Lung (tissue), 12 donors: ENCODE results near the gene CA10. TPM values are rescaled to one million over a fixed set of nuclear protein-coding genes. Genes with fewer than 3 reads are reported as not detected.

ENCODE experiments used
- ATAC-seq: fragments of 200-7000 bp; cut with Tn5 transposase; one replicate; pipeline ENCODE4 v1.9.1; 2020; ENCODE audit warnings: moderate number of reproducible peaks; ENCODE audit not compliant: insufficient read depth, low FRiP score
- DNase-seq, 3 donors: peaks; one replicate each; pipeline ENCODE4 v3.0.0-alpha.2; 2013 to 2017
- H3K27ac ChIP-seq, 2 donors: one replicate each; pipeline ENCODE4 v1.5.1; 2013; ENCODE audit warnings: mild to moderate bottlenecking in 2 of 2, moderate library complexity in 2 of 2, control low read depth in 1 of 2, inconsistent platforms in 1 of 2, low read depth in 1 of 2, low read length in 1 of 2
- H3K27me3 ChIP-seq, 3 donors: one replicate each; pipeline ENCODE4 v1.5.1; 2013; ENCODE audit warnings: low read length in 2 of 3; ENCODE audit not compliant: control insufficient read depth in 3 of 3, insufficient read depth in 3 of 3
- H3K36me3 ChIP-seq, 4 donors: one replicate each; pipeline ENCODE4 v1.5.1; 2013; ENCODE audit warnings: low read length in 4 of 4, mild to moderate bottlenecking in 1 of 4, moderate library complexity in 1 of 4; ENCODE audit not compliant: control insufficient read depth in 4 of 4, insufficient read depth in 4 of 4
- H3K4me1 ChIP-seq, 5 donors: one replicate each; pipeline ENCODE4 v1.5.1; 2013; ENCODE audit warnings: low read length in 5 of 5, mild to moderate bottlenecking in 2 of 5, moderate library complexity in 1 of 5; ENCODE audit not compliant: control insufficient read depth in 5 of 5, insufficient read depth in 5 of 5
- H3K4me3 ChIP-seq: one replicate; pipeline ENCODE4 v1.5.1; 2013; ENCODE audit warnings: mild to moderate bottlenecking, control low read depth, moderate library complexity
- H3K9ac ChIP-seq, 2 donors: one replicate each; pipeline ENCODE4 v1.5.1; 2013; ENCODE audit warnings: low read length in 2 of 2, control low read depth in 1 of 2; ENCODE audit not compliant: insufficient read depth in 1 of 2
- H3K9me3 ChIP-seq, 4 donors: one replicate each; pipeline ENCODE4 v1.5.1; 2013; ENCODE audit warnings: low read length in 3 of 4, mild to moderate bottlenecking in 1 of 4, moderate library complexity in 1 of 4; ENCODE audit not compliant: control insufficient read depth in 4 of 4, insufficient read depth in 3 of 4
- WGBS, 2 donors: extraction: QIAGEN DNeasy Blood & Tissue Kit; methylation state at CpG; one replicate each; pipeline ENCODE4 v1.1.7; 2013; 5-methylcytosine and 5-hydroxymethylcytosine counted together
- polyA plus RNA-seq, 2 donors: library from polyadenylated mRNA; stranded (reverse); fragments of 200-250 nt; gene quantifications; one replicate each; pipeline ENCODE4 v1.2.1, GENCODE V29; 2013
- total RNA-seq, 2 donors: library from RNA; depleted of rRNA in 1 of 2; stranded (reverse); fragments of >200 nt in 1 of 2; gene quantifications; one replicate each; pipeline ENCODE4 v1.2.1, GENCODE V29; 2014 to 2021
- TF ChIP-seq, protein P1 (sequence below): IDR thresholded peaks from 2 replicates; pipeline ENCODE4 v1.5.1; 2012; ENCODE audit warnings: mild to moderate bottlenecking; ENCODE audit errors: control extremely low read depth, extremely low read depth
- donor health status: control.
- donor health status: control.
- donor health status: Bipolar disorder and iron deficiency.
- donor health status: healthy.
- donor health status: DM: yes; HTN: yes; CAD: no.

Gene CA10
- total and polyA plus RNA-seq, 4 donors: 0.04 to 0.17 TPM; not detected in 2

- H3K36me3 ChIP-seq: no peaks in the 10 kb centered on the region
- TF ChIP-seq, protein P1, sequence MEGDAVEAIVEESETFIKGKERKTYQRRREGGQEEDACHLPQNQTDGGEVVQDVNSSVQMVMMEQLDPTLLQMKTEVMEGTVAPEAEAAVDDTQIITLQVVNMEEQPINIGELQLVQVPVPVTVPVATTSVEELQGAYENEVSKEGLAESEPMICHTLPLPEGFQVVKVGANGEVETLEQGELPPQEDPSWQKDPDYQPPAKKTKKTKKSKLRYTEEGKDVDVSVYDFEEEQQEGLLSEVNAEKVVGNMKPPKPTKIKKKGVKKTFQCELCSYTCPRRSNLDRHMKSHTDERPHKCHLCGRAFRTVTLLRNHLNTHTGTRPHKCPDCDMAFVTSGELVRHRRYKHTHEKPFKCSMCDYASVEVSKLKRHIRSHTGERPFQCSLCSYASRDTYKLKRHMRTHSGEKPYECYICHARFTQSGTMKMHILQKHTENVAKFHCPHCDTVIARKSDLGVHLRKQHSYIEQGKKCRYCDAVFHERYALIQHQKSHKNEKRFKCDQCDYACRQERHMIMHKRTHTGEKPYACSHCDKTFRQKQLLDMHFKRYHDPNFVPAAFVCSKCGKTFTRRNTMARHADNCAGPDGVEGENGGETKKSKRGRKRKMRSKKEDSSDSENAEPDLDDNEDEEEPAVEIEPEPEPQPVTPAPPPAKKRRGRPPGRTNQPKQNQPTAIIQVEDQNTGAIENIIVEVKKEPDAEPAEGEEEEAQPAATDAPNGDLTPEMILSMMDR: no peak
- 74 to 80% methylated on average over 5 of the region's 5 CpGs for WGBS, 2 donors
- H3K4me1 ChIP-seq: no peaks in the 10 kb centered on the region
- H3K9ac ChIP-seq: no peak overlapping the region
- no peaks in the 10 kb centered on the region for H3K27me3 ChIP-seq
- no peak overlapping the region for H3K4me3 ChIP-seq
- DNase-seq: no peak
- no peak overlapping the region for H3K27ac ChIP-seq
- no peak for ATAC-seq
- H3K9me3 ChIP-seq: peaks cover 0 to 7% (median 5%) of the 10 kb centered on the region in 4 donors
Measured at GRCh38 chr17:51957786-51958185, 200.7 kb downstream of the CA10 start.

DNA sequence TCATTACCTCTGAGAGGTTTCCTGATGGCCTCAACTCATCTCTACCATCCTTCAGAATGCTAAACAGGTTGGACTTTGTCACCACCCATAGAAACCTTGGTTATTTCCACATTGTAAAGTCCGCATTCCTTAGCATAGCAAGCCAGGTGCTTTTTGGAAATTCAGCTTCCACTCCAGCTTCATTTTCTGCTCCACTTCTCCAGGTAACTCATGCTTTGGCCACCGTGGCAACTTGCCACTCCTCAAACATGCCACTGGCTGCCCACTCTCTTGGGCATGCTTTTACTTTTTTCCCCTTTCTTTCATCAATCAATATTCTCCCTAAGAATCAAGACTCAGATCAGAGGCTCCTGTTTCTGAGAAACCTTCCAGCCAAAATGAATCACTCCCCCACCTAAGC, 203.3 kb downstream of the CA10 start:
- 70 to 72% methylated on average over 2 of the region's 2 CpGs for WGBS, 2 donors
- no peaks in the 10 kb centered on the region for H3K36me3 ChIP-seq
- H3K27ac ChIP-seq: no peak overlapping the region
- TF ChIP-seq, protein P1: no peak
- ATAC-seq (no peak), DNase-seq (no peak)
- H3K4me1 ChIP-seq: no peaks in the 10 kb centered on the region
- no peak overlapping the region for H3K9ac ChIP-seq
- H3K4me3 ChIP-seq: no peak overlapping the region
- no peaks in the 10 kb centered on the region for H3K9me3 ChIP-seq
- H3K27me3 ChIP-seq: no peaks in the 10 kb centered on the region

DNA sequence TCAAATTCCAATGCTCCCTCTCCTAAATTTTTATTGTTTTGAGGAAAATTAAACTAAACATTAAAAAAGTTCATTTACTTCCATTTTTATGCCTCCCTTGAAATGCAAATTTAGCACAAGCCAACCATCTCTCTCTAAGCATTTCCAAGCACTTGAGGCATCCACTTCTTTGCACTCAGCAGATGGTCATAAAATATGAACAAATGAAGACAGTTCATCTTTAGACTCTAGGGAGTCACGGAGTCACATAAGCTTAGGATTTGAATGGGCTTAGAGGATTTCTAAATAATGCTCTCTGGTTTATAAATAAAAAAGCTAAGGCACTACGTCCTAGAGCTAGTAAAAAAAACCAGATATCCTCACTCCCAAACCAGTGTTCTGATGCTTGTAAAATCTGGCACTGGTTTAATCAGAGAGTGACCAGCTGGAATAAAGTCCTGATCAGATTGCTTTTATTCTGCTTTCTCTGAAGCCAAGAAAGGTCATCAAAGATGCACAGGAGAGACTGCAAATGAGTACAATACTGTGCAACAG, 204.2 kb downstream of the CA10 start:
- peaks cover 0 to 2% (median 0%) of the 10 kb centered on the region in 4 donors for H3K9me3 ChIP-seq
- ATAC-seq: no peak
- no peak overlapping the region for H3K4me3 ChIP-seq
- TF ChIP-seq, protein P1: no peak
- no peaks in the 10 kb centered on the region for H3K36me3 ChIP-seq
- H3K9ac ChIP-seq: no peak overlapping the region
- no peaks in the 10 kb centered on the region for H3K27me3 ChIP-seq
- H3K4me1 ChIP-seq: no peaks in the 10 kb centered on the region
- 26 to 32% methylated on average over 2 of the region's 2 CpGs for WGBS, 2 donors
- no peak overlapping the region for H3K27ac ChIP-seq
- no peak for DNase-seq

DNA sequence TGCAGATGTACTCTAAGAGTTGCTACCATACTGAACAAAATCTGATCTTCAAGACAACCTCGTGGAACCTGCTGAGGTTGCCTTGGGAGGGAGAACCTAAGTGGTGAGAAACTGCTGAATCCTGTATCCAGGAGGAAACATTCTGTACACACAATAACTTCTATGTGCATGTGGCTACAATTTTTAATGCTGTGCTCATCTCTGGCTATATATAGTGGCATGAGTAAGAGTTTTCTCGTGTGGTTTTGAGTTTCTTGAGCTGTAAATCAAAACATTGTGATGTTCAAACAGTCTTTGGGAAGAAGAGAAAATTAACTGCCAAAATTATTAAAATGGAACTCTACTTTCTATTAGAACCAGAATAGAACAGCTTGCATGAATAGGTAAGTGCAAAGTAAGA, 206.8 kb downstream of the CA10 start:
- Histone ChIP-seq H3K27me3 (no peaks in the 10 kb centered on the region), H3K27ac (no peak overlapping the region), H3K9ac (no peak overlapping the region), H3K4me3 (no peak overlapping the region), H3K36me3 (no peaks in the 10 kb centered on the region), H3K9me3 (peaks cover 0 to 6% (median 0%) of the 10 kb centered on the region in 4 donors), H3K4me1 (no peaks in the 10 kb centered on the region)
- TF ChIP-seq, protein P1: no peak
- 11 to 12% methylated on average over 2 of the region's 2 CpGs for WGBS, 2 donors
- no peak for ATAC-seq
- no peak for DNase-seq
